OCI-LY3 (cell line): Measurements from ENCODE around the gene ICA1.

Experiments used
- H2AFZ ChIP-seq: fragments of 200-600, 300-600 bp; shearing (Covaris generic); 2 replicates; pipeline ENCODE4 v1.6.0; 2014; ENCODE audit warnings: antibody characterized with exemption, low read depth, low read length
- H3K27ac ChIP-seq: fragments of 200-600, 300-600 bp; sonication (generic); 2 replicates; pipeline ENCODE4 v1.5.1; 2014; ENCODE audit warnings: mild to moderate bottlenecking, low read length, moderate library complexity, mixed read lengths
- H3K27me3 ChIP-seq: fragments of 200-600, 300-600 bp; sonication (generic); 2 replicates; pipeline ENCODE4 v1.6.1; 2014; ENCODE audit warnings: low read depth, low read length, mixed read lengths
- H3K36me3 ChIP-seq: fragments of 200-600, 300-600 bp; sonication (generic); replicated peaks from 2 replicates; pipeline ENCODE3; 2014; ENCODE audit warnings: low read depth, low read length, mixed read lengths
- H3K4me1 ChIP-seq: fragments of 300-600, 200-600 bp; sonication (generic); 2 replicates; pipeline ENCODE4 v1.6.1; 2014; ENCODE audit warnings: low read length, mixed read lengths
- H3K4me2 ChIP-seq: fragments of 200-600, 300-600 bp; sonication (generic); 2 replicates; pipeline ENCODE4 v1.6.1; 2014; ENCODE audit warnings: low read length, mixed read lengths
- H3K4me3 ChIP-seq: fragments of 300-600, 200-600 bp; sonication (generic); 2 replicates; pipeline ENCODE4 v1.5.1; 2014; ENCODE audit warnings: antibody characterized with exemption, mild to moderate bottlenecking, low read length, moderate library complexity
- H3K79me2 ChIP-seq: fragments of 300-600, 200-600 bp; shearing (Covaris generic); 2 replicates; pipeline ENCODE4 v1.6.1; 2014; ENCODE audit warnings: mild to moderate bottlenecking, low read length, mixed read lengths
- H3K9ac ChIP-seq: fragments of 300-600, 200-600 bp; shearing (Covaris generic); 2 replicates; pipeline ENCODE4 v1.6.0; 2014; ENCODE audit warnings: mild to moderate bottlenecking, low read length, moderate library complexity
- H3K9me3 ChIP-seq: fragments of 200-600, 300-600 bp; shearing (Covaris generic); 2 replicates; pipeline ENCODE4 v1.6.1; 2014; ENCODE audit warnings: low read length, mixed read lengths; ENCODE audit not compliant: insufficient read depth
- H4K20me1 ChIP-seq: fragments of 200-600, 300-600 bp; sonication (generic); 2 replicates; pipeline ENCODE4 v1.6.1; 2016; ENCODE audit warnings: low read length, mixed read lengths; ENCODE audit not compliant: insufficient read depth
- CTCF ChIP-seq: fragments of 200-600, 300-600 bp; sonication (generic); IDR thresholded peaks from 2 replicates; pipeline ENCODE4 v1.5.1; 2014; ENCODE audit warnings: antibody characterized with exemption, low read length, low read depth
- EZH2phosphoT487 ChIP-seq: fragments of 200-600 bp; shearing (Covaris generic); IDR thresholded peaks from 2 replicates; pipeline ENCODE4 v1.6.1; 2018; ENCODE audit warnings: antibody characterized with exemption, mixed run types, low read depth

ICA1 gene

DNA sequence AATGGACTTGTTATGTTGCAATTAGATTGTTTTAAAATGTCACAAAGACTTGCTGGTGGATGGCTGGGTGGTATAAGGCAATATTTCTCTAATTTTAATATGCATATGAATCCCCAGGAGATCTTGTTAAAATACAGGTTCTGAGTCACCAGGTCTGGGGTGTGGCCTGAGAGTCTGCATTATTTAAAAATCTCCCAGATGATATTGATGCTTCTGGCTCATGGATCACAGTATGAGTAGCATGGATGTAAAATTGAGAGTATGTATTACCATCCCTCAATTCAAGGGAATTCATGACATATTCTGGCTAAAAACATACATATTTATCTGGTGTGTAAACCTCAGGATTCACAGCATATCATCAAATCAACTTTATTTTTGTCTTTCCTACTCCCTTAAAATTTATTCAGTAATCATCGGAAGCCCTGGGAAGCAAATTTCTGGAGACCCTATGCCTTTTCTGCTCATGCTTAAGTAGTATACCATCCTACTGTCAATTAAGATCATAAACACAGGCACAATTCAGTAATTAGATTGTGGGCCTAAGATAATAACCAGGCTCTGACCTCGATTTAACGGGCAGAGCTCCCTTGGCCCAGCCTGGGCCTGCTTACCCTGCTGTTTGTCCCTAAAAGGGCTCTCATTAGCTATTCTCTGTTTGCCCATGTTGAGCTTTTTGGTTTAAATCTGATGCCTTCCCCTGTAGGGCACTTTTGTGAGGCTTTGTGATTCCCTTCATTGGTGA is 29.6 kb upstream of the ICA1 start:
- Histone ChIP-seq H2AFZ (no peak overlapping the region), H3K27ac (no peak overlapping the region), H3K4me2 (no peak overlapping the region), H3K4me1 (0 out of 2 replicates have a peak, but pooled peaks cover 7% of the 10 kb centered on the region), H3K4me3 (no peak overlapping the region), H3K36me3 (no peaks in the 10 kb centered on the region), H3K79me2 (no peaks in the 10 kb centered on the region), H3K9ac (no peak overlapping the region), H3K9me3 (no peaks in the 10 kb centered on the region), H3K27me3 (no peaks in the 10 kb centered on the region), H4K20me1 (no peaks in the 10 kb centered on the region)
- TF ChIP-seq EZH2phosphoT487, result no peak
- no peak for TF ChIP-seq CTCF

GRCh38 chr7:8290645-8291308 is 28.8 kb upstream of the ICA1 start:
- TF ChIP-seq CTCF (no peak), EZH2phosphoT487 (no peak)
- no peak overlapping the region for H3K4me2 ChIP-seq
- no peak overlapping the region for H3K9ac ChIP-seq
- no peaks in the 10 kb centered on the region for H3K9me3 ChIP-seq
- no peaks in the 10 kb centered on the region for H4K20me1 ChIP-seq
- no peaks in the 10 kb centered on the region for H3K27me3 ChIP-seq
- 0 out of 2 replicates have a peak, but pooled peaks cover 5% of the 10 kb centered on the region for H3K4me1 ChIP-seq
- no peaks in the 10 kb centered on the region for H3K79me2 ChIP-seq
- H3K27ac ChIP-seq, result no peak overlapping the region
- H3K4me3 ChIP-seq, result no peak overlapping the region
- no peaks in the 10 kb centered on the region for H3K36me3 ChIP-seq
- H2AFZ ChIP-seq, result no peak overlapping the region

DNA sequence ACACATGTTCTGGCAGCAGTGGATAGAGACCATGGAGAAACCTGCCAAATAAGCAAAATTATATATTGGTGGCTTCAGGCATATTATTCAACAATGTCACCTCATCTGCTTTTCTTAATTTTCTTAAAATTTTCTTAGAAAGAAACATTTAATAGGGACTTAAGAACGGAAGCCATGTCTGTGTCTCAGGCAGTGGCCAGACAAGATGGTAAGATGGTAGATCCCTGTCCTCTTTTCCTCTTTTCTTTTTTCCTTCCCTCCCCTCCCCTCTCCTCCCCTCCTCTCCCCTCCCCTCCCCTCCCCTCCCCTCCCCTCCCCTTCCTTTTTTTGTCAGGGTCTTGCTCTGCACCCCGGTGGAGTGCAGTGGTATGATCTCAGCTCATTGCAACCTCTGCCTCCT is 24.2 kb upstream of the ICA1 start:
- H3K79me2 ChIP-seq, result no peaks in the 10 kb centered on the region
- H3K36me3 ChIP-seq, result no peaks in the 10 kb centered on the region
- H3K4me3 ChIP-seq, result no peak overlapping the region
- no peak overlapping the region for H3K4me2 ChIP-seq
- 0 out of 2 replicates have a peak, but pooled peaks cover 2% of the 10 kb centered on the region for H3K4me1 ChIP-seq
- no peaks in the 10 kb centered on the region for H4K20me1 ChIP-seq
- TF ChIP-seq EZH2phosphoT487 (no peak), CTCF (no peak)
- no peak overlapping the region for H3K27ac ChIP-seq
- no peaks in the 10 kb centered on the region for H3K9me3 ChIP-seq
- H3K27me3 ChIP-seq, result no peaks in the 10 kb centered on the region
- H3K9ac ChIP-seq, result no peak overlapping the region
- no peak overlapping the region for H2AFZ ChIP-seq

DNA sequence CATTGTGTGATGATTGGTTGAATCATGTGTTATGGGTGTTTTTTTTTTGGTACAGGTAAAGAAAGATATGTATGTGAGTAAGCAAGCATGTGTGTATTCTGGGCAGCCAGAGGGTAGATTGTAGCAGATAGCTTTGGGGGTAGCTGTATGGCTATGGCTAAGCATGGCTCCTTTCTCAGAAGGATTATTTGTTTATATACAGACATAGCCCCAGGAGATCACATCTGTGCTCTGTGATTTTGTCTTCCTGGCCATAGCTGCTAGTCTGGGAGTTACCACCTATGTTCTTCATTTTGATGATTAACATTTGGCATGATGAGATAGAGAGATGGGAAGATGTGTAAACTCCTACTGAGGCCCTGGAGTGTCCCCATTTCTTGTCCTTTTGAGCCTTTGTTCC is 23.2 kb upstream of the ICA1 start:
- no peak overlapping the region for H3K27ac ChIP-seq
- H3K9ac ChIP-seq, result no peak overlapping the region
- no peak overlapping the region for H2AFZ ChIP-seq
- no peaks in the 10 kb centered on the region for H3K27me3 ChIP-seq
- H3K4me1 ChIP-seq, result 0 out of 2 replicates have a peak, but pooled peaks cover 2% of the 10 kb centered on the region
- no peaks in the 10 kb centered on the region for H4K20me1 ChIP-seq
- H3K4me2 ChIP-seq, result no peak overlapping the region
- H3K4me3 ChIP-seq, result no peak overlapping the region
- no peaks in the 10 kb centered on the region for H3K36me3 ChIP-seq
- H3K9me3 ChIP-seq, result no peaks in the 10 kb centered on the region
- TF ChIP-seq EZH2phosphoT487, result no peak
- no peak for TF ChIP-seq CTCF
- H3K79me2 ChIP-seq, result no peaks in the 10 kb centered on the region
